Anterior cingulate cortex (tissue), 58 donors: ENCODE results near the gene PIGZ.

Experiments
- DNase-seq, 58 donors: peaks; one replicate each; lab custom pipeline; 2025; lab: John Stamatoyannopoulos, UW

The PIGZ gene

DNA sequence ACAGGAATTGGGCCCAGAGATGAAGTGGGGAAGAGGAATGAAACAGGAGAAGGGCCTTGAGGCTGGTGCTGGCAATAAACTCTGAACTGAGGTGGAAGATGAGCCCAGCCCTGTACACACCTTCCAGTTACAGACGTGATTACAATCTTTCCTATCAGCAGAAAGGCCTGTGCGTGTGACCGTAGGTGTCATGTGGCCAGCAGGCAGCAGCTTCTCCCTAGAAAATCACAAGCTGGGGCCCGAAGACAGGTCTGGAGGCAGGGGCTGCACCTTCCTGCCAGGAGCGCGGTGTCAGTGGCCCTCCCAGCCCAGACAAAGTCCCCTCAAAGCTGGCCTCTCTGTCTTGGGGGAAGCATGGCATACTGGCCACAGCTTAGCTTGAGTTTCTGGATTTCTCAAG is 16.7 kb upstream of the PIGZ start:
- DNase-seq = no peak

- DNase-seq = no peak
Measured at GRCh38 chr3:196983186-196983585, 14.6 kb upstream of the PIGZ start.

DNA sequence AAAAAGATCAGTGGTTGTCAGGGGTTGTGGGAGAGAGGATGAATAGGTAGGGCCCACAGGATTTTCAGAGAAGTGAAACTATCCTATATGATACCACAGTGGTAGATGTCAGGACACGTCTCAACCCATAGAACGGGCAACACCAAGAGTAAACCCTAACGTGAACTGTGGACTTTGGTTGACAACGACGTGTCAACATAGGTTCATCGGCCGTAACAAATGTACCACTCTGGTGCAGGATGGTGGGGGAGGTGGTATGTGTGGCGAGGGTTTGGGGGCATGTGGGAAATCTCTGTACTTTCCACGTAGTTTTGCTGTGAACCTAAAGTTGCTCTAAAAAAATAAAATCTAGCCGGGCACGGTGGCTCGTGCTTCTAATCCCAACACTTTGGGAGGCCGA is 13.0 kb upstream of the PIGZ start:
- no peak for DNase-seq

DNA sequence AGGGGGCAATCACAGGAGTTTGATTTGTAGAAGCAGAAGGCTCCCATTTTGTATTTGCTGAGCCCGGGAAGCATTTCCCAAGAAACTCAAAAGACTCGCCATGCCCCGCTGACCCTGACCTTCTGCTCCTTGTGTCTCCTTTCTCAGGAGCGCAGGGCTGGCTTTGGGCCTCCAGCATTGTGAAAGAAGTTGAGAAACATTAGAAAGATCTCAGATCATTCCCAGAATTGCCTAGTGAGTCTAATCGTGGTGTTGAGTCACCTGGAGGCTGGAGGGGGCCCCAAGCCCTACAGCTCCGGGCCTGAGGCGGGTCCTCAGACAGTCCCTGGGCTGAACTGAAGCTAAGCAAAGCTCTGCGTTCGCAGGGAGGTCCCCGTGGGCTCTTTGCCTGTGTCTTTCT is 10.9 kb upstream of the PIGZ start:
- no peak for DNase-seq

- DNase-seq = no peak
Measured at GRCh38 chr3:196976941-196977340, 8.3 kb upstream of the PIGZ start.

DNA sequence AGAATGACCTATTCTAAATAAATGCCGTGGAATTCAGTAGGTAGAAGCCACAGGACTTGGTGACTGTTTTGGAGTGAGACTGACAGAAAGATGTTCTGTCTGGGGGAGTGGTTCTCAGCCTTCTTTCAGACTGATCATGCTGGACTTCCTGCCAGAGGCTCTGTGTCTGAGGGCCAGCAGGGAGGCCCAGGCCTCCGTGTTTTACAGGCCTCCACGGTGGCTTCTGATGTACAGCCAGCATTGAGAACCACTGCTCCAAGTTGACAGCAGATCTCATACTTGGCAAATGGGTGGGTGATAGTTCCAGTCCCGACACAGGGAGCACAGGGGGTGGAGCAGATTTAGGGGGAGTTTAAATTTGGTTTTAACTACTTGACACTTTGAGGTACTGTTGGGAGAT is 6.7 kb upstream of the PIGZ start:
- DNase-seq = no peak

DNA sequence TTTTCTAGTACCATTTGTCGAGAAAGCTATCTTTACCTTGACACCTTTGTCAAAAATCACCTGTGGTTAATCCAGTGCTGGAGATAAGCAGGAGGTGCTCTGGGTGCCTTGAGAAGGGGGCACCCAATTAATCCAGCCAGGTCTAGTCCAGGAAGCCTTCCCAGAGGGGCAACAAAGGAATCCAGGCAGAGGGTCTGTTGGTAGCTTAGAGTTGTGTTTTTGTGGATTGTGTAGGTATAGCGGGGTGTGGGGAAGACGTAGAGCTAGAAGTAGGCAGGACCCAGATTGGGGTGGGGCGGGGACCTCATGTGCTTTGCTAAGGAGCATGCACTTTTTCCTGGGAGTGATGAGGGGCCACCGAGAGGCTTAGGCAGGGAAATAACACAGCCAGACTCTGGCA is 6.0 kb upstream of the PIGZ start:
- DNase-seq = no peak

DNA sequence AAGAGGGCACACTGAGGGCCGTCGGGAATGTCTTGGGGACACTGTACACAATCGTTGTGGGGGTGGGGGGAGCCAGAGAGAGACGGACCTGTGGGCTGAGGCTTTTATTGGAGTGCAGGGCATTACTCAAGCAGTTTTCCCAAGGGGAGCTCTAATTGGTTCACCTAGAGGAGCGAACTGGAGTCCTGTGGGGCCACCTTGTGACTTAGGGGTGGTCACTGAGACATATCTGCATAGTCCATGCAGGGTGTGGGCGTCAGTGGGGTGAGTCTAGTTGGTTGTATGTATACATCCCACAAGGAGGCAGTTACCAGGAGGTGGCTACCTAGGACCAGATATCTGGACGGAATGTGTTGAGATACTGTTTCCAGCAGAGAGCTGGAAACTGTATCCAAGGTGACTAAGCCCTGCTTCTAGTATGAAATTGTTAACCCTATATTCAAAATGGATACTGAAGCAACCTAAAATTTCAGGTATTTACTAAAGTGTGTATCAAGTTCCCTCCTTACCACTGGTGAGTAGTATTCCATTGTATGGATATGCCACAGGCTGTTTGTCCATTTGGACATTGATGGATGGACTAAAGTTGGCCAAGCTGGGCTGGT is 2.6 kb upstream of the PIGZ start:
- DNase-seq = no peak

DNA sequence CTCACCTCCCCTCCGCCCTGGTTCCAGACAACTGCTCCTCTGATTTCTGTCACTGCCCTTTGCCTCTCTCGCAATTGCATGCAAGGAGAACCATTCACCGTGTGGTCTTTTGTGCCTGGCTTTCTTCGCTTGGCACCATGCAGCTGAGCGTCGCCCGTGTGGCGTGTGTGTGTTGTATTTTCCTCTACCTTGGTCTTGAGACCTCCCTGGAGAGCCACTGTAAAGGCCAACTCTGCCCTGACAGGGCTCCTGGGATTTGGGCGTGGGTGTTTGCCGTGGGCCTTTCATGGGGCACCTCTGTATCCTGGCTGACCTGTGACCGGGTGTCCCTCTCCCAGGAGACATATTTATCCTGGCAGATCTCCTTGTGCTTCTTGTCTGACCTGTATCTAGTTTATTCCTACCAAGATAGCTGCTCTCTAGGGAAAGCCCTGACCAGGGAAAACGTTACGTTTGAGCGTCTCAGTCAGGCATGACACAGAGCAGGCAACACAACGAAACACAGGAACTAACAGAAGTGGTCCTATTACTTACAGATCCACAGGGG is 2.0 kb upstream of the PIGZ start:
- no peak for DNase-seq

DNA sequence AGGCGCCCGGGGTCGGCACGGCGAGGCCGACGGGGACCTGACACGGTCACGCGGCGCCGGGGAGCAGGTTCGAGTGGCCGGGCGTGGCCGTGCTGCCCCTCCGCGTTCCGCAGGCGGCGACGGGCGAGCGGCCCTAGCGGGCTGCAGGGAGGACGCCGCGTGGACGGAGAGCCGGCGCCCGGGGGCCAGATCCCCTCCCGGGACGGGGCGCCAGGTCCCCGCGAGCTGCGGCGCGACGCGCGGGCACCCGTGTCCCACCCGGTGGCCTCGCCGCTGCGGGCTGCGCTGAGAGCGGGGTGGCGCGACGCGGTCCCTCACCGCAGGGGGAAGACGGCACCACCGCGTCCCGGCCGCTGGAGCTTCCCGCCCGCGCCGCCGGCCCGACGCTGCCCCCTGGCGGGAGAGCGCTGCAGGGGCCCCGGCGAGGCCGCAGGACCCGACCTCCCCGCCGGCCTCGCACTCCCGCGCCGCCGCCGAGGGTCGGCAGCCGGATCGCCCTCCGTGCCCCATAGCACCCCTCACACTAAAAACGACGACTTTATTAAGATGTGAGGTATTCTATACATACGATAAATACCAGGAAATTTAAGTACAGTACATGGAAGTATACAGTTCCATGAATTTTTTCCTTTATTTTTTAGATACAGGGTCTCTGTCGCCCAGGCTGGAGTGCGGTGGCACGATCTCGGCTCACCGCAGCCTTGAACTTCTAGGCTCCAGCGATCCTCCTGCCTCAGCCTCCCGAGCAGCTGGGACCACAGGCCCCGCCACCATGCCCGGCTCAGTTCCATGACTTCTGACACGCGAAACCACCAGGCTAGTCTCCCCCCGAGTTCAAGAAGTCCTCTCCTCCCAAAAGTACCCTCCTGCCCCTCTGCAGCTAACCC is 1.3 kb upstream of the PIGZ start:
- DNase-seq = peak in 32 of 58 donors; percentile 11 to 55 (median 26)

GRCh38 chr3:196969134-196969659 is 564 bp upstream of the PIGZ start:
- DNase-seq = peak in 7 of 58 donors; percentile 4 to 47 (median 21)

DNA sequence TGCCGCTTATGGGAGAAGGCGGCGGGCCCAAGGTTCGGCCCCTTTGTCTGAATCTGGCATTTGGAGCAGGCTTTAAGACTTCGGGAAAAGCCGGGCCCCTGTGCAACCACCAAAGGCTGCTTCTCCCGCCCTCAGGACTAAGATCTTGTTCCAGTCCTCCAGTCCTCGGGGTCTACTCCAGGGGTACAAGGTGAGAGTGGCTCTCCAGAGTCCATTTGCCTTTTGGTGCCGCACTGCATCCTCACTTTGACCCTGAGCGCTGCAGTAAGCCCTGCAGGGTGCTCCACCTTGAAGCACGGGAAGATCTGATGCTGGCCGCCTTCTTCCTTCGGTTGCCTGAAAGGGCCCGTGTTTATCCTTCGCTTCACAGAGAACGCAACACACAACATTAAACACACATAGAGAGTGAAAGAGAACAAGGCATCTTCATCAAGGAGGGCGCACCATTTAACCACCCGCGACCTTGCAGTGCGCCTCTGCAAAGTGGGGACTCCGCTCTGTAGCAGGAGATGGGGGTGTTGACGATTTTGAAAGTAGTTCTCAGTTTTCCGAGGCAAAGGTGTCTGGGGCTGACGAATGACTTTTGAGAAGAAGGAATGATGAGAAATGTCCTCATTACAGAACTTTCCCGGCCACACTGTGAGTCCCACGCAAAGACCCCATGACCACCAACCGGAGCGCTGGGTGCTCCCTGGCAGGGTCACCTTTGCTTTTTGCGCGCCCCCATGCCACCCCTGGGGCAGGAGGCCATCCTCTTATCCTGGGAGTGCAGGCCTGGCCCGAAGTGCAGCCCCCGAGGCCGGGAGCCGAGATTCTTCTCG is 1.0 kb downstream of the PIGZ start:
- DNase-seq = no peak

- peak in 8 of 58 donors; percentile 21 to 38 (median 28) for DNase-seq
Measured at GRCh38 chr3:196966526-196967401, 1.9 kb downstream of the PIGZ start.

DNA sequence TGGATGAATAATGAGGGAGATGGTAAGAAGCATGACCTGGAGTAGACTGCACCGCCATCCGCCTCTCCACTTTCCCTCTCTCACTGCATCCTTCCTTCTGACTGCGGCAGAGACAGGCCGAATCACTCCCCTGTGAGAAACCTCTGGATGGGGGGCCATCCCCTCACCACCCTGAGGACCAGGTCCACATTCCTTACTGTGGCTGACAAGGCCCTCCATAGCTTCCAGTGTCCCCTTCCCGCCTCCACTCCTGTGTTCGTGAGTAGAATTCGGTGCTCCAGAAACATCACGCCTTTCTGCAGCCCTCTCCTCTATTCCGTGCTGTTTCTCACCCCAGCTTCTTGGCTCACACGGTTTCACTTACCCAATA is 2.8 kb downstream of the PIGZ start:
- no peak for DNase-seq

DNA sequence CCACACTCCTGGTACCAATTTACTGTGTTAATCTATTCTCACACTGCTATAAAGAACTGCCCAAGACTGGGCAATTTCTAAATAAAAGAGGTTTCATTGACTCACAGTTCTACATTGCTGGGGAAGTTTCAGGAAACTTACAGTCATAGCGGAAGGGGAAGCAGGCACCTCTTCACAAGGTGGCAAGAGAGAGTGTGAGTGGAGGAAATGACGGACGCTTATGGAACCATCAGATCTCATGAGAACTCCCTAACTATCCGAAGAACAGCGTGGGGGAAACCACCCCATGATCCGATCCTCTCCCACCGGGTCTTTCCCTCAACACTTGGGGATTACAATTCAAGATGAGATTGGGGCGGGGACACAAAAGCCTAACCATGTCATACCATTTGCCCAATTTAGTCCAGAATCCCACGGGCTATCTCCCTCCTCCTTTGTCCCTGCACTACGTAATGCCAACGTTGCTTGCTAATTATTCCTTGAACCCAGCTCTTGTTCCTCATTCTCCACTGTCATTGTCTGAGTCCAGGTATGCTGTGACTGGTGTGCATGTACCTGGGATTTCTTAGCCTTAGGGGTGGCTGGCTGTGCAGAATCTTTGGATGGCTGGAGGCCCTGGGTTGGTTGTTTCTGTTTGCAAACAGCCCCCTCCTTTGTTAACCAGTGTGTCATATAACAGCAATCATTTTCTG is 3.4 kb downstream of the PIGZ start:
- no peak for DNase-seq

DNA sequence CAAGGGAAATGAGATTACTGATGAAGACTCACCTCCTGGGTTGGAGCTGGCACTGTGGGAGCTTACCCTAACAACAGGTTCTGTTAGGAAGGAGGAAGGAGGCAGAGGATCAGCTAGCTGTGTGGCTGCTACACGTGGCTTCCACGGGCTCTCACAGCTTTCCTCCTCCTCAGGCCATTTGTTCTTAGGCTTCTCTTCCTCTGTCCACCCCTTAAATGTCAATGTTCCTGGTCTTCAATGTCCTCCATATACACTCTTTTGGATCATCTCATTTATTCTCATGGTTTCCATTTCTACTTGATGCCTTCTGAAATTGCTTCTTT is 5.0 kb downstream of the PIGZ start:
- no peak for DNase-seq

GRCh38 chr3:196962930-196963630 is 5.6 kb downstream of the PIGZ start:
- DNase-seq = no peak

DNA sequence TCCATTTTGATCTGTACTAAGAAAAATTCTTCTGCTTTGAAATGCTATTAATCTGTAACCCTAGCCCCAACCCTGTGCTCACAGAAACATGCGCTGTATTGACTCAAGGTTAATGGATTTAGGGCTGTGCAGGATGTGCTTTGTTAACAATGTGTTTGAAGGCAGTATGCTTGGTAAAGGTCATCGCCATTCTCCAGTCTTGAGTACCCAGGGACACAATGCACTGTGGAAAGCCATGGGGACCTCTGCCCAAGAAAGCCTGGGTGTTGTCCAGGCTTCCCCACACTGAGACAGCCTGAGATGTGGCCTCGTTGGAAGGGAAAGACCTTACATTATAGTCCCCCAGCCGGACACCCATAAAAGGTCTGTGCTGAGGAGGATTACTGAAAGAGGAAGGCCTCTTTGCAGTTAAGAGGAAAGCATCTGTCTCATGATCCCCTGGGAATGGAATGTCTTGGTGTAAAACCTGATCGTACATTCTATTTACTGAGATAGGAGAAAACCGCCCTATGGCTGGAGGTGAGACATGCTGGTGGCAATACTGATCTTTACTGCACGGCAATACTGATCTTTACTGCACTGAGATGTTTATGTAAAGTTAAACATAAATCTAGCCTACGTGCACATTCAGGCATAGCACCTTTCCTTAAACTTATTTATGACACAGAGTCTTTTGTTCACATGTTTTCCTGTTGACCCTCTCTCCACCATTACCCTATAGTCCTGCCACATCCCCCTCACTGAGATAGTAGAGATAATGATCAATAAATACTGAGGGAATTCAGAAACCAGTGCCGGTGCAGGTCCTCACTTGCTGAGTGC is 6.3 kb downstream of the PIGZ start:
- DNase-seq = no peak
